H9 (cell line): ENCODE data around the gene VEGFA. TPM values are rescaled to one million over a fixed set of nuclear protein-coding genes. Genes with fewer than 3 reads are reported as not detected.

Source experiments
- DNase-seq: peaks from one replicate; pipeline ENCODE4 v3.0.0-alpha.2; 2017
- H2AFZ ChIP-seq: one replicate; pipeline ENCODE4 v1.6.1; 2013; ENCODE audit warnings: mild to moderate bottlenecking, low read length, control low read depth, moderate library complexity
- H2AK5ac ChIP-seq: 2 replicates; pipeline ENCODE4 v1.6.1; 2013; ENCODE audit warnings: low read length, control low read depth, mixed read lengths; ENCODE audit not compliant: insufficient read length
- H2BK120ac ChIP-seq: one replicate; pipeline ENCODE4 v1.6.1; 2013; ENCODE audit warnings: low read depth, mild to moderate bottlenecking, low read length, control low read depth, inconsistent platforms; ENCODE audit not compliant: poor library complexity, severe bottlenecking
- H2BK12ac ChIP-seq: 2 replicates; pipeline ENCODE4 v1.6.1; 2013; ENCODE audit warnings: low read length, control low read depth, mixed read lengths, low read depth; ENCODE audit not compliant: insufficient read length
- H2BK15ac ChIP-seq: 2 replicates; pipeline ENCODE4 v1.6.1; 2013; ENCODE audit warnings: low read depth, low read length, control low read depth
- H2BK20ac ChIP-seq: one replicate; pipeline ENCODE4 v1.6.1; 2013; ENCODE audit warnings: low read depth, mild to moderate bottlenecking, low read length, control low read depth, inconsistent platforms; ENCODE audit not compliant: poor library complexity, severe bottlenecking
- H2BK5ac ChIP-seq: 2 replicates; pipeline ENCODE4 v1.6.1; 2013; ENCODE audit warnings: low read length, control low read depth, mixed read lengths; ENCODE audit not compliant: insufficient read length
- H3K14ac ChIP-seq: 2 replicates; pipeline ENCODE4 v1.6.1; 2013; ENCODE audit warnings: low read length, control low read depth; ENCODE audit not compliant: insufficient read depth
- H3K18ac ChIP-seq: 2 replicates; pipeline ENCODE4 v1.6.1; 2013; ENCODE audit warnings: low read depth, mild to moderate bottlenecking, mixed read lengths, low read length, control low read depth; ENCODE audit not compliant: insufficient read length
- H3K23ac ChIP-seq: 2 replicates; pipeline ENCODE4 v1.6.1; 2013; ENCODE audit warnings: low read length, control low read depth, mixed read lengths, low read depth; ENCODE audit not compliant: insufficient read length
- H3K23me2 ChIP-seq: 2 replicates; pipeline ENCODE4 v1.6.1; 2013; ENCODE audit warnings: low read depth, mild to moderate bottlenecking, mixed read lengths, low read length, control low read depth; ENCODE audit not compliant: insufficient read length, poor library complexity, severe bottlenecking
- H3K27ac ChIP-seq: 2 replicates; pipeline ENCODE4 v1.5.1; 2013; ENCODE audit warnings: low read length, control low read depth, mixed read lengths, low read depth; ENCODE audit not compliant: insufficient read length
- H3K27me3 ChIP-seq: 2 replicates; pipeline ENCODE4 v1.6.1; 2013; ENCODE audit warnings: low read length, control low read depth, inconsistent platforms; ENCODE audit not compliant: insufficient read depth
- H3K4ac ChIP-seq: 2 replicates; pipeline ENCODE4 v1.6.1; 2013; ENCODE audit warnings: low read depth, mild to moderate bottlenecking, control low read depth, inconsistent platforms, low read length, moderate library complexity
- H3K4me1 ChIP-seq: 2 replicates; pipeline ENCODE4 v1.6.1; 2013; ENCODE audit warnings: low read length, control low read depth, inconsistent platforms; ENCODE audit not compliant: insufficient read depth
- H3K4me2 ChIP-seq: 2 replicates; pipeline ENCODE4 v1.6.1; 2013; ENCODE audit warnings: low read length, control low read depth, mixed read lengths; ENCODE audit not compliant: insufficient read length, insufficient read depth
- H3K56ac ChIP-seq: 2 replicates; pipeline ENCODE4 v1.6.1; 2013; ENCODE audit warnings: low read depth, mild to moderate bottlenecking, mixed read lengths, low read length, control low read depth; ENCODE audit not compliant: insufficient read length
- H3K79me1 ChIP-seq: 2 replicates; pipeline ENCODE4 v1.6.1; 2013; ENCODE audit warnings: low read depth, mild to moderate bottlenecking, moderate library complexity, low read length, control low read depth, inconsistent platforms; ENCODE audit not compliant: insufficient read depth, poor library complexity, severe bottlenecking
- H3K79me2 ChIP-seq: 2 replicates; pipeline ENCODE4 v1.6.1; 2013; ENCODE audit warnings: low read length, control low read depth, inconsistent platforms; ENCODE audit not compliant: insufficient read depth
- H3K9ac ChIP-seq: 2 replicates; pipeline ENCODE4 v1.6.1; 2013; ENCODE audit warnings: low read length, control low read depth, mixed read lengths; ENCODE audit not compliant: insufficient read length; ENCODE audit errors: extremely low read depth
- H3K9me3 ChIP-seq: one replicate; pipeline ENCODE4 v1.6.1; 2013; ENCODE audit warnings: low read depth, low read length, inconsistent platforms; ENCODE audit not compliant: control insufficient read depth
- H3T11ph ChIP-seq: one replicate; pipeline ENCODE4 v1.6.1; 2013; ENCODE audit warnings: mild to moderate bottlenecking, low read length, control low read depth, inconsistent platforms
- H4K20me1 ChIP-seq: one replicate; pipeline ENCODE4 v1.6.1; 2013; ENCODE audit not compliant: control insufficient read depth, insufficient read length, insufficient read depth
- H4K5ac ChIP-seq: 2 replicates; pipeline ENCODE4 v1.6.1; 2013; ENCODE audit warnings: low read depth, mild to moderate bottlenecking, mixed read lengths, low read length, control low read depth; ENCODE audit not compliant: insufficient read length
- H4K8ac ChIP-seq: replicated peaks from 2 replicates; pipeline ENCODE4 v1.6.1; 2013; ENCODE audit warnings: low read length, control low read depth, mixed read lengths, low read depth; ENCODE audit not compliant: insufficient read length
- H4K91ac ChIP-seq: 2 replicates; pipeline ENCODE4 v1.6.1; 2013; ENCODE audit warnings: low read depth, mild to moderate bottlenecking, moderate library complexity, mixed read lengths, low read length, control low read depth; ENCODE audit not compliant: insufficient read length
- H3K27ac Mint-ChIP-seq, 3 experiments: 2 replicates in 2 of 3; 3 replicates in 1 of 3; pipeline ENCODE4 v1.8.0; 2020 to 2021; ENCODE audit warnings: mixed read lengths in 3 of 3, mild to moderate bottlenecking in 1 of 3, moderate library complexity in 1 of 3
- H3K27me3 Mint-ChIP-seq: 2 replicates; pipeline ENCODE4 v1.8.0; 2021; ENCODE audit warnings: low read depth, mild to moderate bottlenecking, moderate library complexity, mixed read lengths
- H3K36me3 Mint-ChIP-seq, 3 experiments: 2 replicates in 2 of 3; 3 replicates in 1 of 3; pipeline ENCODE4 v1.8.0; 2020 to 2021; ENCODE audit warnings: low read depth in 3 of 3, mixed read lengths in 3 of 3; ENCODE audit not compliant: insufficient read depth in 1 of 3
- H3K4me1 Mint-ChIP-seq, 2 experiments: 2 replicates each; pipeline ENCODE4 v1.8.0; 2020; ENCODE audit warnings: mixed read lengths in 2 of 2
- H3K4me3 Mint-ChIP-seq, 2 experiments: 2 replicates in 1 of 2; 3 replicates in 1 of 2; pipeline ENCODE4 v1.8.0; 2020 to 2021; ENCODE audit warnings: mild to moderate bottlenecking in 2 of 2, mixed read lengths in 2 of 2, moderate library complexity in 1 of 2
- H3K9me3 Mint-ChIP-seq, 2 experiments: 2 replicates in 1 of 2; 3 replicates in 1 of 2; pipeline ENCODE4 v1.8.0; 2020; ENCODE audit warnings: mild to moderate bottlenecking in 2 of 2, mixed read lengths in 2 of 2, moderate library complexity in 1 of 2
- CTCF ChIP-seq: fragments of 200-600 bp; sonication (generic); conservative IDR thresholded peaks from 3 replicates; pipeline ENCODE4 v1.8.0; 2021; ENCODE audit warnings: antibody characterized with exemption, mild to moderate bottlenecking
- WGBS: extraction: QIAGEN DNeasy Blood & Tissue Kit; methylation state at CpG from one replicate; pipeline ENCODE4 v1.1.7; 2013; ENCODE audit warnings: missing lambda C conversion rate, low lambda C conversion rate, mixed read lengths; ENCODE audit not compliant: insufficient read length; ENCODE audit errors: extremely low coverage; 5-methylcytosine and 5-hydroxymethylcytosine counted together
- total RNA-seq: library from RNA; stranded (reverse); gene quantifications from 2 replicates; pipeline ENCODE4 v1.2.1, GENCODE V29; 2021

Gene VEGFA
- total RNA-seq, 1 experiment from 2014 or later = 47.9 TPM

- H2BK120ac ChIP-seq = no peak overlapping the region
- H3K9ac ChIP-seq = no peak overlapping the region
- no peaks in the 10 kb centered on the region for H3K27me3 Mint-ChIP-seq
- no peak overlapping the region for H3K18ac ChIP-seq
- no peak overlapping the region for H2BK20ac ChIP-seq
- no peak overlapping the region for H3K27ac ChIP-seq
- peaks cover 37 to 74% (median 66%) of the 10 kb centered on the region in 3 experiments for H3K36me3 Mint-ChIP-seq
- H3K9me3 ChIP-seq = no peaks in the 10 kb centered on the region
- no peak overlapping the region for H3K14ac ChIP-seq
- no peak overlapping the region for H2BK15ac ChIP-seq
- no peak overlapping the region for H3T11ph ChIP-seq
- no peak overlapping the region for H4K5ac ChIP-seq
- no peak for TF ChIP-seq CTCF
- DNase-seq = no peak
- no peaks in the 10 kb centered on the region for H3K9me3 Mint-ChIP-seq
- no peak overlapping the region for H4K91ac ChIP-seq
- H3K79me1 ChIP-seq = peaks cover 4% of the 10 kb centered on the region
- peaks cover 22 to 25% of the 10 kb centered on the region in 2 experiments for H3K4me1 Mint-ChIP-seq
- H3K4ac ChIP-seq = no peak overlapping the region
- H3K27ac Mint-ChIP-seq = no peak overlapping the region
- H3K4me3 Mint-ChIP-seq = no peak overlapping the region
- H2AFZ ChIP-seq = no peak overlapping the region
- no peak overlapping the region for H3K23ac ChIP-seq
- H3K27me3 ChIP-seq = no peaks in the 10 kb centered on the region
- no peaks in the 10 kb centered on the region; the same call in 1 of the 2 replicates for H3K79me2 ChIP-seq
- whole genome bisulfite sequencing = no CpG with 5 or more reads among the region's 4 CpGs
- no peak overlapping the region for H2BK12ac ChIP-seq
- H4K8ac ChIP-seq = no peak overlapping the region
- no peak overlapping the region for H2AK5ac ChIP-seq
- H2BK5ac ChIP-seq = no peak overlapping the region
- H3K4me1 ChIP-seq = peaks cover 5% of the 10 kb centered on the region; the same call in 1 of the 2 replicates
- no peak overlapping the region for H3K4me2 ChIP-seq
- no peaks in the 10 kb centered on the region for H4K20me1 ChIP-seq
- H3K56ac ChIP-seq = no peak overlapping the region
- peaks cover under 1% of the 10 kb centered on the region for H3K23me2 ChIP-seq
Observed at GRCh38 chr6:43778131-43778855, 8.3 kb downstream of the VEGFA start.
